ENCODE data around the gene NME5. TPM values are rescaled to one million over a fixed set of nuclear protein-coding genes. Genes with fewer than 3 reads are reported as not detected.

The NME5 gene
- total and polyA plus RNA-seq, 2 donors (not counting 1 experiment from before 2014, with no cell fraction given): 1.8 to 2.5 TPM

GRCh38 chr5:138182808-138183207 lies 43.6 kb upstream of the NME5 start:
- DNase-seq (ENCODE audit: low read depth in 2 of 2): no peak
- peaks cover 9% of the 10 kb centered on the region for H3K36me3 ChIP-seq (ENCODE audit: control insufficient read depth, insufficient read depth, low read length)
- no peak for TF ChIP-seq CTCF (conservative IDR thresholded peaks at IDR 0.05 in 1 of 2, IDR thresholded peaks at IDR 0.05 in 1 of 2; ENCODE audit: low read depth in 1 of 2, low read length in 2 of 2)
- no peak for TF ChIP-seq EZH2 (IDR thresholded peaks at IDR 0.05; ENCODE audit: low read length, missing control alignments)

GRCh38 chr5:138180841-138181240 lies 41.6 kb upstream of the NME5 start:
- DNase-seq (ENCODE audit: low read depth in 2 of 2): no peak
- TF ChIP-seq EZH2 (IDR thresholded peaks at IDR 0.05; ENCODE audit: low read length, missing control alignments) (no peak), CTCF (conservative IDR thresholded peaks at IDR 0.05 in 1 of 2, IDR thresholded peaks at IDR 0.05 in 1 of 2; ENCODE audit: low read depth in 1 of 2, low read length in 2 of 2) (no peak)
- H3K27ac ChIP-seq (ENCODE audit: insufficient read depth, low read length): no peak overlapping the region
- no peaks in the 10 kb centered on the region for H3K27me3 ChIP-seq (ENCODE audit: control insufficient read depth, insufficient read depth, low read length)
- peaks cover 42% of the 10 kb centered on the region for H3K79me2 ChIP-seq (ENCODE audit: control insufficient read depth, insufficient read depth, low read length)
- no peak overlapping the region for H3K9ac ChIP-seq (ENCODE audit: insufficient read depth, low read length)
- H3K4me2 ChIP-seq (ENCODE audit: extremely low read depth, insufficient read depth, low read length): no peak overlapping the region
- no peaks in the 10 kb centered on the region for H3K4me1 ChIP-seq (ENCODE audit: control insufficient read depth, extremely low read depth, insufficient read depth, low read length)
- no peaks in the 10 kb centered on the region for H4K20me1 ChIP-seq (ENCODE audit: control insufficient read depth, extremely low read depth, insufficient read depth, low read length)
- peaks cover 7% of the 10 kb centered on the region for H3K36me3 ChIP-seq (ENCODE audit: control insufficient read depth, insufficient read depth, low read length)
- no peak overlapping the region for H3K4me3 ChIP-seq (replicated peaks in 1 of 4; ENCODE audit: control extremely low read depth in 1 of 4, insufficient read depth in 1 of 4, low read depth in 3 of 4, low read length in 4 of 4)
- H2AFZ ChIP-seq (ENCODE audit: low read length): no peak overlapping the region
- no peaks in the 10 kb centered on the region for H3K9me3 ChIP-seq (ENCODE audit: control insufficient read depth, insufficient read depth, low read depth, low read length)

More at GRCh38 chr5:138182808-138183207, 43.6 kb upstream of the NME5 start:
- H3K4me3 ChIP-seq (replicated peaks in 1 of 4; ENCODE audit: control extremely low read depth in 1 of 4, insufficient read depth in 1 of 4, low read depth in 3 of 4, low read length in 4 of 4): no peak overlapping the region
- H2AFZ ChIP-seq (ENCODE audit: low read length): no peak overlapping the region
- no peak overlapping the region for H3K4me2 ChIP-seq (ENCODE audit: extremely low read depth, insufficient read depth, low read length)
- H3K9me3 ChIP-seq (ENCODE audit: control insufficient read depth, insufficient read depth, low read depth, low read length): no peaks in the 10 kb centered on the region
- no peaks in the 10 kb centered on the region for H4K20me1 ChIP-seq (ENCODE audit: control insufficient read depth, extremely low read depth, insufficient read depth, low read length)
- H3K27me3 ChIP-seq (ENCODE audit: control insufficient read depth, insufficient read depth, low read length): no peaks in the 10 kb centered on the region
- H3K9ac ChIP-seq (ENCODE audit: insufficient read depth, low read length): no peak overlapping the region
- H3K27ac ChIP-seq (ENCODE audit: insufficient read depth, low read length): no peak overlapping the region
- no peaks in the 10 kb centered on the region for H3K4me1 ChIP-seq (ENCODE audit: control insufficient read depth, extremely low read depth, insufficient read depth, low read length)
- peaks cover 23% of the 10 kb centered on the region for H3K79me2 ChIP-seq (ENCODE audit: control insufficient read depth, insufficient read depth, low read length)

GRCh38 chr5:138180183-138180782 lies 41.1 kb upstream of the NME5 start:
- no peak for TF ChIP-seq EZH2 (IDR thresholded peaks at IDR 0.05; ENCODE audit: low read length, missing control alignments)
- TF ChIP-seq CTCF (conservative IDR thresholded peaks at IDR 0.05 in 1 of 2, IDR thresholded peaks at IDR 0.05 in 1 of 2; ENCODE audit: low read depth in 1 of 2, low read length in 2 of 2): peak; percentile 18 to 51
- Histone ChIP-seq H4K20me1 (ENCODE audit: control insufficient read depth, extremely low read depth, insufficient read depth, low read length) (no peaks in the 10 kb centered on the region), H3K36me3 (ENCODE audit: control insufficient read depth, insufficient read depth, low read length) (peaks cover 7% of the 10 kb centered on the region), H2AFZ (ENCODE audit: low read length) (no peak overlapping the region), H3K79me2 (ENCODE audit: control insufficient read depth, insufficient read depth, low read length) (peaks cover 44% of the 10 kb centered on the region), H3K4me1 (ENCODE audit: control insufficient read depth, extremely low read depth, insufficient read depth, low read length) (no peaks in the 10 kb centered on the region), H3K27me3 (ENCODE audit: control insufficient read depth, insufficient read depth, low read length) (no peaks in the 10 kb centered on the region), H3K9me3 (ENCODE audit: control insufficient read depth, insufficient read depth, low read depth, low read length) (no peaks in the 10 kb centered on the region), H3K4me2 (ENCODE audit: extremely low read depth, insufficient read depth, low read length) (peak overlapping the region; percentile 97), H3K4me3 (replicated peaks in 1 of 4; ENCODE audit: control extremely low read depth in 1 of 4, insufficient read depth in 1 of 4, low read depth in 3 of 4, low read length in 4 of 4) (peak overlapping the region; percentile 49 to 98 (median 84)), H3K9ac (ENCODE audit: insufficient read depth, low read length) (no peak overlapping the region), H3K27ac (ENCODE audit: insufficient read depth, low read length) (no peak overlapping the region)
- peak; percentile 48 to 65 for DNase-seq (ENCODE audit: low read depth in 2 of 2)
